Measurements from ENCODE around the gene POU2F3.

POU2F3 gene

DNA sequence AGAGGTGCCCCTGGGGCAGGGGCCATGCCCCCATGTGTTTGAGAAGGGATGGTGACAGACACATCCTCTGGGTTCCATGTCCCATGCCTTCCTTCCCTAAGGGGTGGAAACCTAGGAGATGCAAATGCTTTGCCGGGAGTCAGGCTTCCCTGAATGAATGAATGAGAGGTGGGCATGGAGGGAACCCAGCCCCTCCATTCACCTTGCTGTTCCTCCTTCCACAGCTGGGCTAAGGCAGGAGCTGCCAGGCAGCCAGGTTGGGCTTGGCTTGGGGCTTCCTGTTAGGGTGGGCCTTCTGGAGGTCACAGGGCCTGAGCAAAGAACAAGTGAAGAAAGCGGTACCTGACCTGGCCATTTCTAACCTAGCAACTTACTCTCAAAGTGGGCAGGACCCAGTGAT lies 926 bp downstream of the POU2F3 start:
- no peak overlapping the region for H3K27ac ChIP-seq (ENCODE audit: low read depth, low read length, poor library complexity, severe bottlenecking)
- no peak overlapping the region for H3K4me3 ChIP-seq (ENCODE audit: low read depth, low read length, poor library complexity, severe bottlenecking)
- no peaks in the 10 kb centered on the region for H3K4me1 ChIP-seq (ENCODE audit: insufficient read depth, low read length, severe bottlenecking)
- H3K9ac ChIP-seq (ENCODE audit: low read length), result no peak overlapping the region
- H3K79me2 ChIP-seq (ENCODE audit: insufficient read depth, low read length), result no peaks in the 10 kb centered on the region
- no peak overlapping the region for H2AFZ ChIP-seq (ENCODE audit: low read length)
- no peaks in the 10 kb centered on the region for H3K9me2 ChIP-seq (ENCODE audit: low read depth, low read length)
- H3F3A ChIP-seq (ENCODE audit: insufficient read depth, low read length), result no peaks in the 10 kb centered on the region
- TF ChIP-seq, protein P1, sequence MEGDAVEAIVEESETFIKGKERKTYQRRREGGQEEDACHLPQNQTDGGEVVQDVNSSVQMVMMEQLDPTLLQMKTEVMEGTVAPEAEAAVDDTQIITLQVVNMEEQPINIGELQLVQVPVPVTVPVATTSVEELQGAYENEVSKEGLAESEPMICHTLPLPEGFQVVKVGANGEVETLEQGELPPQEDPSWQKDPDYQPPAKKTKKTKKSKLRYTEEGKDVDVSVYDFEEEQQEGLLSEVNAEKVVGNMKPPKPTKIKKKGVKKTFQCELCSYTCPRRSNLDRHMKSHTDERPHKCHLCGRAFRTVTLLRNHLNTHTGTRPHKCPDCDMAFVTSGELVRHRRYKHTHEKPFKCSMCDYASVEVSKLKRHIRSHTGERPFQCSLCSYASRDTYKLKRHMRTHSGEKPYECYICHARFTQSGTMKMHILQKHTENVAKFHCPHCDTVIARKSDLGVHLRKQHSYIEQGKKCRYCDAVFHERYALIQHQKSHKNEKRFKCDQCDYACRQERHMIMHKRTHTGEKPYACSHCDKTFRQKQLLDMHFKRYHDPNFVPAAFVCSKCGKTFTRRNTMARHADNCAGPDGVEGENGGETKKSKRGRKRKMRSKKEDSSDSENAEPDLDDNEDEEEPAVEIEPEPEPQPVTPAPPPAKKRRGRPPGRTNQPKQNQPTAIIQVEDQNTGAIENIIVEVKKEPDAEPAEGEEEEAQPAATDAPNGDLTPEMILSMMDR (IDR thresholded peaks at IDR 0.05; ENCODE audit: low read length), result no peak
- TF ChIP-seq EZH2 (IDR thresholded peaks at IDR 0.05; ENCODE audit: borderline replicate concordance, low read length), result no peak
- H3K9me3 ChIP-seq (ENCODE audit: low read length), result no peaks in the 10 kb centered on the region
- no peaks in the 10 kb centered on the region for H3K27me3 ChIP-seq (ENCODE audit: insufficient read depth, low read length)
- no peak overlapping the region for H3K4me2 ChIP-seq (ENCODE audit: low read length)
- no peaks in the 10 kb centered on the region for H4K20me1 ChIP-seq (ENCODE audit: insufficient read depth, low read length)
- no peaks in the 10 kb centered on the region for H3K36me3 ChIP-seq (ENCODE audit: insufficient read depth, low read length)

DNA sequence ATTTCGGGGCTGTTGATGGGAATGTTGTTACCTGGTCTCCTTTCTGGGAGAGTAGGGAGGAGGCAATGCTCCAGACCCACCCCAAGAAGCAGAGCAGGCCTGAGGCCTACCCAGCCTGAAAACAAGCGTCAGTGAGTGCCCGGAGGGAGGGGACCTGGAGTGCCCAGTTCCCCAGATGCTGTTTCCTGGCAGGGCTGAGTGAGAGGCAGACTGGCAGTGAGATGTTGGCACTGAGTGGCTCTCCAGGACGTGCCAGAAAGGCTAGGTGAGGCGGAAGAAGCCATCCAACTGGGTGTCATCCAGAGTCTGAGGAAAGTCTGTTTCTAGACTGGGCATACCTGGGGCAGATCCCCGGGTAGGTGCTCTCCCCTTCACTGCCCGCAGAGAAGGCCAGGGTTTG lies 1.3 kb downstream of the POU2F3 start:
- Histone ChIP-seq H2AFZ (ENCODE audit: low read length) (no peak overlapping the region), H3K4me3 (ENCODE audit: low read depth, low read length, poor library complexity, severe bottlenecking) (no peak overlapping the region), H3K9me2 (ENCODE audit: low read depth, low read length) (no peaks in the 10 kb centered on the region), H3K79me2 (ENCODE audit: insufficient read depth, low read length) (no peaks in the 10 kb centered on the region), H3K27ac (ENCODE audit: low read depth, low read length, poor library complexity, severe bottlenecking) (no peak overlapping the region), H3K36me3 (ENCODE audit: insufficient read depth, low read length) (no peaks in the 10 kb centered on the region), H3K4me1 (ENCODE audit: insufficient read depth, low read length, severe bottlenecking) (no peaks in the 10 kb centered on the region), H3K9ac (ENCODE audit: low read length) (no peak overlapping the region), H3K9me3 (ENCODE audit: low read length) (no peaks in the 10 kb centered on the region), H3F3A (ENCODE audit: insufficient read depth, low read length) (no peaks in the 10 kb centered on the region), H3K27me3 (ENCODE audit: insufficient read depth, low read length) (no peaks in the 10 kb centered on the region), H4K20me1 (ENCODE audit: insufficient read depth, low read length) (no peaks in the 10 kb centered on the region), H3K4me2 (ENCODE audit: low read length) (no peak overlapping the region)
- TF ChIP-seq, protein P1 (IDR thresholded peaks at IDR 0.05; ENCODE audit: low read length), result no peak
- TF ChIP-seq EZH2 (IDR thresholded peaks at IDR 0.05; ENCODE audit: borderline replicate concordance, low read length), result no peak

DNA sequence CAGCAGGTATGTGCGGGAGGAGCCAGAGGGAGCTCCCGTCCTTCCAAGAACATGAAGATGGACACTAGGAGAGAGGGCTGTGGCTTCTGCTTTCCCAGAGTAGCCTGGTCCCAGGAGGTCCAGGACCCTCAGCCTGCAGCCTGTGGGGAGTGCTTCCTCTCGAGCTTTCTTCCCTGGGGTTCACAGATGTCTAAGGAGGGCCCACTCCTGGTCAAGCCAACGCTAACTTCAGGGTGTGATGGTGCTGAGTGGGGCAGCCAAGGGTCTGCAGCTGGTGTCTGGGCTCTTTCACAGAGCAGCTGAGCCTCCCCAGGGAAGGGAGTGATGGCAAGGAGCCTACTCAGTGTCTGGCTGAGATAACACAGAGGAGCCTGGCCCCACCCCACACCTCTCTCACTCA lies 3.3 kb downstream of the POU2F3 start:
- Histone ChIP-seq H3K79me2 (ENCODE audit: insufficient read depth, low read length) (no peaks in the 10 kb centered on the region), H3K4me2 (ENCODE audit: low read length) (no peak overlapping the region), H3K4me1 (ENCODE audit: insufficient read depth, low read length, severe bottlenecking) (no peaks in the 10 kb centered on the region), H4K20me1 (ENCODE audit: insufficient read depth, low read length) (no peaks in the 10 kb centered on the region), H3K27ac (ENCODE audit: low read depth, low read length, poor library complexity, severe bottlenecking) (no peak overlapping the region), H2AFZ (ENCODE audit: low read length) (no peak overlapping the region), H3K9ac (ENCODE audit: low read length) (no peak overlapping the region), H3K9me3 (ENCODE audit: low read length) (no peaks in the 10 kb centered on the region), H3F3A (ENCODE audit: insufficient read depth, low read length) (no peaks in the 10 kb centered on the region), H3K27me3 (ENCODE audit: insufficient read depth, low read length) (no peaks in the 10 kb centered on the region), H3K9me2 (ENCODE audit: low read depth, low read length) (no peaks in the 10 kb centered on the region), H3K4me3 (ENCODE audit: low read depth, low read length, poor library complexity, severe bottlenecking) (no peak overlapping the region), H3K36me3 (ENCODE audit: insufficient read depth, low read length) (no peaks in the 10 kb centered on the region)
- TF ChIP-seq EZH2 (IDR thresholded peaks at IDR 0.05; ENCODE audit: borderline replicate concordance, low read length), result no peak
- TF ChIP-seq, protein P1 (IDR thresholded peaks at IDR 0.05; ENCODE audit: low read length), result no peak

Data from OCI-LY1 (cell line).